Dermis blood vessel endothelial cell (primary cell): ENCODE data around the gene FGF7. TPM values are rescaled to one million over a fixed set of nuclear protein-coding genes. Genes with fewer than 3 reads are reported as not detected.
A peak's percentile ranks its signal among the peaks of the same experiment; 100 is the strongest.
"Not testable (repeated sequence)": the region's sequence is repeated elsewhere in the genome, so short reads cannot be mapped to it uniquely, and the experiment has no call there.

ENCODE experiments used
- DNase-seq: peaks from one replicate; pipeline ENCODE4 v3.0.0; 2010
- total RNA-seq: library from RNA; depleted of rRNA; stranded (reverse); fragments of >200 nt; gene quantifications from 2 replicates; pipeline ENCODE4 v1.2.3, GENCODE V29; 2014

FGF7 gene
- total RNA-seq, result under 0.01 TPM in 1 of 2 replicates, not detected in the other

GRCh38 chr15:49423021-49423420 lies at the start of gene FGF7:
TSS of gene FGF7 (plus strand) at chr15:49423242. CDS start at chr15:49424298, 1,056 bp downstream.
- no peak for DNase-seq

DNA sequence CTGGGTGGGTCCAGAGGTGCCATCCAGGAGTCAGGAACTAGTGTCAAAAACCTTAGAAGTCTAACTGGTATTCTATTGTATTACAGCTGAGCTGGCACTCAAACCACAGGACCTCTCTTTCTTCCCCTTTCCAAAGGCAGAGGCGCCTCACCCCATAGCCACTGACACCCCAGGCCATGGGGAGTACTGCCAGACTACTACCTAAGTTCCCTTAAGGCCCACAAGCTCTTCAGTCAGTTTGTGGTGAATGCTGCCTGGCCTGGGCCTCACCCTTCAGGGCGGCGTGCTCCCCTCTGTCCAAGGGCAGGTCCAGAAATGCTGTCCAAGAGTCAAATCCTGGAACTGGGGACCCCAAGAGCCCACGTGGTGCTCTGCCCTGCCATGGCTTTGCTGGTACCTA lies 43.0 kb upstream of the FGF7 start:
- DNase-seq, result no peak

- no peak for DNase-seq
Measured at GRCh38 chr15:49380912-49381311, 42.1 kb upstream of the FGF7 start.

- no peak for DNase-seq
Measured at GRCh38 chr15:49382394-49382793, 40.6 kb upstream of the FGF7 start.

GRCh38 chr15:49383266-49383665 lies 39.8 kb upstream of the FGF7 start:
- no peak for DNase-seq

- DNase-seq, result no peak
Measured at GRCh38 chr15:49387471-49387870, 35.6 kb upstream of the FGF7 start.

GRCh38 chr15:49402515-49403296 lies 20.3 kb upstream of the FGF7 start:
- not testable (repeated sequence) for DNase-seq

DNA sequence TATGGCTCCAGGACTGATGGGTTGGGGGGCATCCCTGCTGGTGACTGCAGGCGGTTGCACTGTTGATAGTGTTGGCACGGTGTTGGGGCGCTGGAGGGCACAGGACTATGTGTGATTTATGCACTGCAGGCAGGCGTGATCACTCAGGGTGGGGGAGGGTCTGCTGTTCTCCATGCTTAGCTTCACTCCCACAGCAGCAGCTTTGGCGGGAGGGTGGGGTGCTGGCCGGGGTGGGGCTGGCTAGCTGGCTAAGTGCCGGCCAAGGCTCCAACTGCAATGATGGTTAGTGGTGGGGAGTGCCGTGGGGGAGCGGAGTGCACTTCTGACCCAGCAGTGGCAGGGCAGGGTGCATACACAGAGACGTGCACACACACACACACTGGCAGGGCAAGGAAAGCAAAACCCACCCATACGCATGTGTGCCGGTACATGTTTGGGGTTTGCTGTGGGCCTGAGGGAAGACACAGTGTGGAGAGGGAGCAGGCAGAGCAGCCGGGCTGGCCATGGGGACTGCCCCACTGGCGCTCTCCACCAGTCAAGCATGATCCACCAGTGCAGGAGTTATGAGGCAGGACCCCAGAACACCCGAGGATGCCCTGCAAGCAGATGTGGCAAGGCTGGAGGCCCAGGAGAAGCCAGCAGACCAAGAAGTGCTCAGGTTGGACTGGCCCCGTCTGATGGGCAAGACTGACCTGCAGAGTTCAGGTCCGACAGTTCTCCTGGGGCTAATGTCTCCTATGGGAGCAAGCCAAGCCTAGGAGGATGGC lies 16.5 kb upstream of the FGF7 start:
- DNase-seq, result no peak

DNA sequence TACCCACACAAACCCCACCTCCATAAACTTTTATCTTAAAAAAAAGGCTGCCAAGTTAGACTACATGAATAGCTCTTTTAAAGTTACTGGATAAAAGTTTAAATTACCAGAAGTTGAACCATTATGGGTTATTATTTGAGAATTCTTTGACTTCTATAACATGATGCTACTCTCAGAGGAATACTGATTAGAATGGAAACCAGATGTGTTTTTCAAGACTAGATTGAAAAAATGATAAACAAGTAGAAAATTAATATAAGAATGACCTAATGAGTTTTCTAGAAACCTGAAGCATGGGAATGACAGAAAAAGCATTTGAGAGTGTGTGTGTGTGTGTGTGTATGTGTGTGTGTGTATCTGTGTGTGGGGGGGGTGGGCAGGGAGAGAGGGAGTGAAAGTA lies 12.4 kb upstream of the FGF7 start:
- no peak for DNase-seq

- DNase-seq, result no peak
Measured at GRCh38 chr15:49412797-49413196, 10.2 kb upstream of the FGF7 start.

DNA sequence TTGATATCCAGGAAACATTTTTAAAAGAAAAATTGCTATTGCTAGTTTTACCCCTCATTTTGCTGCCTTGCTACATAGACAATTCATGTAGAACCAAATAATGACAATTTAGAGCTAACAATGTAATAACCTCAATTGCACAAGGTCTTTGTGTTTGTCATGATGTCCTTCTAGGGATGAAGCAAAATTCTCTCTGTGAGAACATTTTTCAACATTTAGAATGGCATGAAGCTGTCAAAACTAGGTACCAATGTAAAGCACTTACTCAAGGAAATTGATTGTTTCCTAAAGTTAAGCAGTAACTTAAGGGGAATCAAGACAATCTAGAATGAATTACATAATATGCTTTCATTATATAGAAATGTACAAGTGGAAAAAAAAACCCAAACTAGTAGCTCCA lies 7.9 kb upstream of the FGF7 start:
- DNase-seq, result no peak

GRCh38 chr15:49415638-49416037 lies 7.4 kb upstream of the FGF7 start:
- peak; percentile 11 for DNase-seq

- no peak for DNase-seq
Measured at GRCh38 chr15:49418811-49419210, 4.2 kb upstream of the FGF7 start.

GRCh38 chr15:49421991-49422390 lies 1.1 kb upstream of the FGF7 start:
- peak; percentile 69 for DNase-seq

- no peak for DNase-seq
Measured at GRCh38 chr15:49423901-49424550, 984 bp downstream of the FGF7 start.

DNA sequence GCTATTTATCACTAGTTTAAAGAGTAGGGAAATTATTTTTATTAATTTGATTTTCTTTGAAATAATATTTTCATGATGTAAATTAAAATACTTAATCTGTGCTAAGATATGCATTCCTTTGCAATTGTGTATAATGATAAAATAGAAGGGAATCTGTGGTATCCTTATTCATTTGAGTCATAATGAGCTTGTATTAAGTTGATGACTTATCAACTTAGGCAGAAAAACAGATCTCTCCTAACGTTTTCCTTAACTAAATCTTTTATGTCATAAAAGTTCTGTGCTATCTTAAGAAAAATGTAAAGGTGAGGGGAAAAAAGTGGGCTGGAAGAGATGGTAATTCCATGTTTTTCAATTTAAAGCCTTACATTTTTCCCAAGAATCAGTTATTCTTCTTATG lies 1.9 kb downstream of the FGF7 start:
- no peak for DNase-seq

- no peak for DNase-seq
Measured at GRCh38 chr15:49427372-49427771, 4.3 kb downstream of the FGF7 start.

GRCh38 chr15:49428409-49429095 lies 5.5 kb downstream of the FGF7 start:
- DNase-seq, result no peak

- DNase-seq, result no peak
Measured at GRCh38 chr15:49430046-49430445, 7.0 kb downstream of the FGF7 start.

- no peak for DNase-seq
Measured at GRCh38 chr15:49435174-49435573, 12.1 kb downstream of the FGF7 start.

- DNase-seq, result no peak
Measured at GRCh38 chr15:49436751-49437150, 13.7 kb downstream of the FGF7 start.

- DNase-seq, result peak; percentile 5
Measured at GRCh38 chr15:49438962-49439631, 16.1 kb downstream of the FGF7 start.
